Ramos (cell line): ENCODE measurements around the gene MAP7D2.

Experiments used
- in situ Hi-C: fragments of 300-500 bp; cut with MboI; formaldehyde crosslinking; loops from one replicate; pipeline ENCODE4 v1.14.3; 2022; ENCODE audit warnings: low sequenced_read_pairs; ENCODE audit not compliant: unreplicated experiment

The MAP7D2 gene

DNA sequence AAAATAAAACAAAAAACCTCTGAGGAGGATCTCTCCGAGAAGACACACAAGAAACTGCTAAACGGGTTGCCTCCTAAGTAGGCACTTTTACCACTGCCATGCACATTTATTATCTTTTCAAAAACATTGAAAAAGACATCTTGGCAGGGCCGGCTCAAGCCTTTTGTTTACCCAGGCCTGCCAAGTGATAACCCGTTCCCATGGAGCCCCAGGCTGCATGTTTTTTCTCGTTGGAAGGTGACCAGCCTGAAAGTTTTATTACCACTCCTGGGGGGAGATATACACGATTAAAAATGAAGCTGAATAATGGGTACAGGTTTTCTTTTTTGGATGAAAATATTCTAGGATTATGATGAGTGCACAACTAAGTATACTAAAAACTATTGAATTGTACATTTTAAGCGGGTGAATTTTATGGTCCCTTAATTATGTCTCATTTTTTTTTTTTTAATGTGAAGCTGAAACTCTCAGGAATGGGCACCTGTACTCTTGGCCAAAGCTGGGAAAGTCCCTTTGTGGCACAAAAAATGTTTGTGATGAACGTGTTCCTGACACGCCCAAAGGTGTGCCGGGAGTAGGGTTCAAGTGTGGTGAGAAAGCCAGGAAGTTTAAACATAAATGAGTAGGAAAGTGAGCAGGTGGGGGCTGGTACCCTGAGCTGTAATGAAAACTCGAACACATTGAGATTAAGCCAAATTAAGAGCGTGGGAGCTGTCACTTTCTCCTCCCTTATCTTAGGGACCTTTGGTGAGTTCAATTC lies 1.5 kb upstream of the MAP7D2 start:
- in situ Hi-C loops: no loop called here

DNA sequence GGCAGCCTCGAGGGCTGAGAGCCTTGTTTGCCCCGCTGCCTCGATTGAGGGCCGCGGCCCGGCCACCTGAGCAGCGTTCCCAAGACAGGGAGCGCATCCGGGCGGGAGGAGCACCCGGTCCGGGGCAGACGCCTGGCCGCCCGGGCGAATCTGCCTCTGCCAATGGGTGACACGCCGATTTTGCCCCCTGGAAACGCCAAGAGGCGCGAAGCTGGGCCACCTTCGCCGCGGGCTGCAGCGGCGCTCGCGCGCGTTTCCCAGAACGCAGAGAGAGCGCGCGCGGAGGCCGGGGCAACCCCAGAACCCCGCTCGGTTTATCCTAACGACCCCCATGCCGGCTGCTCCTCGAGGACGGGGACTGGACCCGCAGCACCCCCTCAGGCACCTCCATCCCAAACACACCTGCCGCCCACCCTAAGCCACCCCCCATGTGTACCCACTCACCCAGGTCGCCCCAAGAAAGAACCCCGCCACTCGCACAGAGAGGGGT lies 575 bp downstream of the MAP7D2 start:
- in situ Hi-C loops: no loop called here

DNA sequence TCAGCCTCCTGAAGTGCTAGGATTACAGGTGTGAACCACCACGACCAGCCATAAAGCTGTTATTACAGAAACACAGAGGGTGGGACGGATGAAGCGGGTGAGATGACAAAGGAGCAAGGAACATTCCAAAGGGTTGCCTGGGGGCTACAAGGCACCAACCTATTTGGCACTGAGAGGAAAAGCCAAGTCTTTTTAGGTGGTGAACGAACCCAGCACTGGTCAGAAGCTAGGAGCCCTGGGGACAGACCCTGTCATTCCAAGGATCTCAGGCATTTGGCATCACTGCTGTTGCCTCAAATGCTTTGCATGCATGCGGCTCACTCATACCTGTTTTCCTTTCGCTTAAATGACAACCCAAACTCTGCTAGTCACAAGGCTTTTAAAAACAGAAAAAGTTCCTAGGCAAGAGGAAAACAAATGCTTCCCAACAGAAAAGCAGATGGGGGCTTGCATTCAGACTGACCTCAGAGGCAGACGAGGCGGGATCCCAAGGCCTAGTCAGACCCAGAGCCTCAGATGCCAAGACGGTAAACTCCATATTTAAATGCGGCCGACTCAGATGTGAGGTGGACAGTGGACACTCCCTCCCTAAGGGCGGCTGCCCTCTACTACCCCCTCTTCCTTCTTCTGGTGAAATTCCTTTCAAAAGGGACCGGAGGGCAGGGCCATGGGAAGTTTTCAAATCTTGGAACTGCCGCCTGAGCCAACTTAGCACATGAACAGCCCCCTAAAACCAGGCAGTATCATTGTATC lies 4.5 kb downstream of the MAP7D2 start:
- in situ Hi-C loops: no loop called here

DNA sequence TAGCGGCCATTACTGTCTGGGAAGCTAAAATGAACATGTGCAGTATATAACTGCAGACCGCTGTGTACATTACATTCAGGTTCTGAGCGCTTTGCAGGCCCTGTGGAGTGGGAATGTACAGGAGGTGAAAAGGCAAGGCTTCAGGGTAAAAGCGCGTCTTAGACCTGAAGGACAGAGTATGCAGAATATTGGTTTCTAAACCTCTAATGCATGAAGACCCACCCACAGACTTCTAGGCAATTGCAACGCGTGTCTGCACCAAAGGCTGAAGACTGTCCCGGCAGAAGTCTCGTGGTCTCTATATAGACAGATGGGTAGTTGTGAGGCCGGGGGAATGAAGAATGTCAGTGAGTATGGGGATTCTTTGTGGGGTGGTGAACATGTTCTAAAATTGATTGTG lies 5.4 kb downstream of the MAP7D2 start:
- in situ Hi-C loops: no loop called here

DNA sequence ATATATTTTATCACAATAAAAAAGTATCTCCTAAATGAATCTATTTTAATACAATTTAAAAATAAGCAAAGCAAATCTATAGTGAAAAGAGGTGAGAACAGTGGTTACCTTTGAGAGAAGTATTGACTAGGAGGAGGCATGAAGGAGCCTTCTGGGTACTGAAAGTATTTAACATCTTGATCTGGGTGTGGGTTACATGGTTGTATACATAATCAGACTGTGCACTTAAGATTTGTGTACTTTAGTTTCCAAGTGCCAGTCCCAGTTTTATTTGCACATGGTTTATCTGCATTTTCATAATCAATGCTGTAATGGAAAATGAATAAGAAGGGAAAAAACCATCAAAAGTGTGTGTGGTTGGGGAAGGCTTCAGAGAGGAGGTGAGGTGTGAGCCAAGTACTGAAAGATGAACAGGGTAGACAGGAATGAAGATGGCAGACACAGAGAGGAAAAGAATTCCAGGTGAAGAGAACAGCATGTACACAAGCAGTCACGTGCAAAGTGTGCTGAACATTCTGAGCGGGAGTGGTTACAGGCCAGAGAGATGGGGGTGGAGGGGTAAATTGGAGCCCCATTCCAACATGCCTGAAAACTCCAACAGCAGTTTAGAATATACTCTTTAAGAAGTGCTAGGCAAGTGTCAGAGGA lies 14.6 kb downstream of the MAP7D2 start:
- in situ Hi-C loops: no loop called here

DNA sequence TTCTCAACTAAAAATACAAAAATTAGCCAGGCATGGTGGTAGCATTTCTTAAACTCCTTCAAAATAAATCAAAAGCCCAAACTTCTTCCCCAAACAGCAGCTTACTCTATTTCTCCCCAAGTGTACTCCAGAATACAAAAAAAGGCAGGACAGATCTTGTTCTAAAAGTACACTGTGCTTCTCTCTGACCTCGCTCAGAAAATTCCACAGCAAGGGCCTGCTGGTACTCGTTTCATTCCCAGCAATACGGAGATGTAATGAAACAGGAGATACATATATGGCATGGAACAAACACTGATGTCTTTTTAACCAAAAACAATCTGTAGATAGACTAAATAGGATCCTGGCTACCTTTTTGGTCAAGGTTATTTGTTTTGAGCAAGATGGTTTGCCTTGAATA lies 25.2 kb downstream of the MAP7D2 start:
- in situ Hi-C loops: no loop called here

DNA sequence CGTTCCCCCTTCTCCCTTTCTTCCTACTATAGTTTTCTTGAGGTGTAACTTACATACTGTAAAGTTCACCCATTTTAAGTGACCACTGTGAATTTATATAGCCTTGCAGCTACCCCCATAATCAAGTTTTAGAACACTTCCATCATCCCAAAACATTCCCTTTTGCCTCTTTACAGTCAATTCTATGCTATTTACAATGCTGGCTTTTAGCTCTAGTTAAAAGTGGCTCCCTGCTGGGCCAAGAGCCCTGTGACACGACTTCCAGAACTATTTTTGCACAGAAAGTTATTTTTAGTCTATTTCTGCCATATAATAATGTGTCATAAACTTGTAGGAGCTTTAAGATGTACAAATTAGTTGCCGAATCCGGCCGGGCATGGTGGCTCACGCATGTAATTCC lies 26.9 kb downstream of the MAP7D2 start:
- in situ Hi-C loops: no loop called here

DNA sequence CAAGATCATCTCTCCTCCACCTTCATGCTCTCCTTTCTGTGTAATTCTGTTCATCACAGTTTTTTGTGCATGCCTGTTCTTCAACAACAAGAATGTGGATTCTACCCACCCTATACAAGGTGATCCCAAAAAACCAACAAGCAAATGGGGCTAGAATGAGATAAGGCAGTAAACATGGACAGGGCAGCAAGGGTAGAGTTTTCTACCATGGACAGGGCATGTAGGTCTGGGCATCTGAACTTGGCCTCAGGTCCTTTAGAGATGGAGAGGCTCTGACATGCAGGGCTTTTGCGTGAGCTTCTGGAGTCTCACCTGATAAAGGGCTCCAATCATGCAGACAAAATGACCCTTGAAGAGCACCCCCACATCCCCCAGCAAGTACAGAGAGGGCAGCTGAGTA lies 36.4 kb downstream of the MAP7D2 start:
- in situ Hi-C loops: no loop called here

DNA sequence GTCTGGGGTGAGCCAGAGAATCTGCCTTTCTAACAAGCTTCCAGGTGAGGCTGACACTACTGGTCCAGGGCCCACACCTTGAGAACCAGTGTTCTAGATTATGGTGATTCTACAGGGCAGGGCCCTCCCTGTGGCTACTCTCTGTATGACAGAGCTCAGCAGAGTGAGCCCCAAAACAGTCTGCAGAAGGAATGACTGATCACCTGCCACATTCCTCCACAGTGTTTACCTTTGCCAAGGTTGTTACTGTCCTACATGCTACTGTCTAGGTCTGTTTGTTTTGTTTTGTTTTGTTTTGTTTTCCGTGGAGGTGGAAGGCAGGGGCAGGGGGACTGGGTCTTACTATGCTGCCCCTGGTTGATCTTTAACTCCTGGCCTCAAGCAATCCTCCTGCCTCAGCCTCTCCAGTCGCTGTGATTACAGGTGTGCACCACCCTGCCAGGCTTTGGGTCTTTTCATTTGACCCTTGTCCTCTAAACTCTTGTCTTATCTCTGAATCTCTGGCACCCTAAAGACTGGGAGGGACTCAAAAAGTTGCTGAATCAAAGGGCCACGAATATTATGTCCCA lies 45.1 kb downstream of the MAP7D2 start:
- in situ Hi-C loops: no loop called here

DNA sequence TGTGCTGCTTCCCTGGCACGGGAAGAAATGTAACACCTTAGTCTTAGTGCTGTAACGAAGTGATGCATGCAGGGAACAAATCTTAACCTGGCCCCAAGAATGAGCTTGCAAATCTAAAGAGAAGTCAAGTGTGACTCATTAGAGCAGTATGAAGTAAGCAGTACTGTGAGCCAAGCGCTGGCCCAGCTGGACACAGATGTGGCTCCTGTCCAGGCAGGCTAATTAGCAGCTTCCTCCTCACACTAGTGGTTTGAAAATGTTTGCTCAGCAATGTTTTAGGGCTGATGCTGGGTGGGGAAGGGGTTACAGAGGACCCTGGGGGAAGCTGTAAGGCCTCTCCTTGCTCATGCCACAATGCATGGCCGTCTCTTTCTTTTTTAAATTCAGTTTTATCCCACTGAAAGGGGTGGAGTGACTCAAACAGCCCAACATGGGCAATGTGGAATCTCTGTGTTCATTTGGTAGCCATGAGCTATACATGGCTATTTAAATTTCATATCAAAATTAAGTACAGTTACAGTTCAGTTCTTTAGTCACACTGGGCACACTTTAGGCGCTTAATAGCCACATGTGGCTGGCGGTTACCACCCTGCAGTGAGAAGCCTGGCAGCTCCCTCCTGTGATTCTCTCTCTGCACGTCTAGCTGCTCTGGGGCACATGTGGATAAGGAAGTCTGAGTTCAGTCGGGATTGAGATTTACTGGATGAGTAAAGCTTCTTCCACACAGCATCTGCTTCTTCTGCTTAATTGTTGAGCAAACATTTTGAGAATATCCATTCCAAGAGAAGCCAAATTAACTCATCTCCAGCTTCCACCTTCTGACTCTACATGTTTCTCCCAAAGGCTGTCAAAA lies 48.8 kb downstream of the MAP7D2 start:
- in situ Hi-C loops: loop anchor here (10.0 kb wide), 1 partner anchor 163 kb away; no protein-coding TSS in a partner anchor

DNA sequence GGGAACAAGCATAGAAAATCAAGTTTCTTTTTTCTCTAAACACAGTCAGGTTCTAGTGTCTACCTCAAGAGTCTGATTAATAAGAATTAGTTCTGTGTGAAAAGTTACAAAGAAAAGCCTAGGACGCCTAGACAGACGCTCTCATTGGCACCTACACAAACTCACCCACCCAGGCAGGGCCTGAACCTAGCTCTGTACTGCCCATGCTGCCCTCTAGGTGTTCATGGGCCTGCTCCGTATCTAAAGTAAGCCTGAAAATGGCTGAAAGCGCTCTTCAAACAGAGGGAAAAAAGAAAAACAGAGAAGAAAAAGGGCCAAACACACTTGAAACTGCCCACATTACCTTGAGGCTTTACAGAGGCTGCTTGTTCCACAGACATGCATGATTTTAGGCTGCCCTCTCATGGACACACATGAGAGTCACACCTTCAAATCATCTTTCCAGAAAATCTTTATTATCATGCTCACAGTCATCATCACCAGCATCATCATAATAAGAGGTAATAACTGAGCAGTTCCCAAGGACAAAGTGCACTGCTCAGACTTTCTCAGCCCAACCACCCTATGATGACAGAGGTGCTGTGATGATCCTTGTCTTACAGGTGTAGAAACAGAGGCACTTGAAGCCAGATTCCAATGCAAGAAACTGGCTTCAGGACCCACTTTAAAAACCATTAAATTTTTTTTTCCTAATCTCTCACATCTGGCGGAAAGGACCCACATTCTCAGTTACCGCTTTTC lies 49.6 kb downstream of the MAP7D2 start:
- in situ Hi-C loops: loop anchor here (10.0 kb wide), 1 partner anchor 162 kb away; no protein-coding TSS in a partner anchor

DNA sequence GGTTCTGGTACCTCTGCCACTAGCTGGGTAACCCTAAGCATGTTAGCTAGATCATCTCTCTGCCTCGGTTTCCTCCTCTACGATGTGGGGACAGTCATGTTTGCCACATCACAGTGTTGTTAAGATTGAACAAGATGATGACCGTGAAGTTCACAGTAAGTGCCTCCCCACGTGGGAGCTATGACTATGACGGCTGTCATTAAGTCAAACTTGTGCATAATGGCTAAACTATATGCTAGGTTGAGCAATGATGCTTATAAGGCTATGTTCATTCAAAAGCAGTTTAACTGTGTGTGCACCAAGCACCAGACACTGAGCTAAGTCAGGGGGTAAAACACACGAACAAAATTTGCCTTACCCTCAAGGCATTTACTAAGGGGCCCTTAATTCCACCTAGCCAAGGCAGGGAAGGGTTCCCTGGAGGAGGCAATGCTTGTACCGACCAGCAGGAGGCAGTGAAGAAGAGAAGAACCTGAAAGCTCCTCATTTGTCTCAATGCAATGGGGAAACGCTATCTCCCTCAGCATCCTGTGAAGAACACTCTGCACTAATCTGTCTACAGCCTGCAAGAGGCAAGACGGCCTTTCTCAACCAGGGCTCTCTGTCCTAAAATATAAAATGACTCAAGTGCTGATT lies 52.9 kb downstream of the MAP7D2 start:
- in situ Hi-C loops: loop anchor here (10.0 kb wide), 1 partner anchor 159 kb away; no protein-coding TSS in a partner anchor

DNA sequence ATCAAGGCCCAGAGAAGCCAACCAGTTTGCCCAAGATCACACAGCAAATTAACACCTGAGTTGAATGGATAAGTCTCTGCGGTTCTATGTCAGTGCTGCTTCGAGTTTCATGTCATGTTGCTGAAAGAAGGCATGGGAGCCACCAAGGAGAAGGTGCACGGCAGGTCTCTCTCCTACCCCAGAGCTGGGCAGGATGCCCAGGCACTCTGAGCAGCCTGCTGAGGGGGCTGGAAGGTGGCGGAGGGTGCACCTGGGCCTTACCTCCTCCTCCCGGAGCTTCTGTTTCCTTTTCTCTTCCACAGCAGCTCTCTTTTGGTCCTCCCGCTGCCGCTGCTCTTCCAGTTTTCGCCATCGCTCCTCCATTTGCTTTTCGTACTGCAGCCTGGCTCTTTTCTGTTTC lies 53.6 kb downstream of the MAP7D2 start:
- in situ Hi-C loops: loop anchor here (10.0 kb wide), 1 partner anchor 158 kb away; no protein-coding TSS in a partner anchor

DNA sequence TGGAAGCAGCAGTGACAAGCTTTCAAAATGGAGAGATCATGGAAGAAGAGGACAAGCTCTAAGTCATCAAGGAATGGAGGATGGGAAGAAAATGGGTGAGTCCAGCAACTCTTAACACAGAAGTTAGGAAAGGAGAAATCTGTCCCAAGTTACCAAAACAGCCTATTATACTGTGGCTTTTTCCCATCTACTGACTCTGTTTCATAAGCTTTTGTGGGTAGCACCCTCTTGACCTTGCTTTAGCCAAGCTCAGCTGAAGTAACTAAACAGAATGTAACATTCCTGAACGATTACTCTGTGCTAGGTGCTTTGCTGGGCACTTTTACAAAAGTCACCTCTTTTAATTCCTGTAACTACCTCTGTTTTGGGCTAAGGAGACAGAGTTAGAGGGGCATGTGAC lies 54.9 kb downstream of the MAP7D2 start:
- in situ Hi-C loops: loop anchor here (10.0 kb wide), 1 partner anchor 157 kb away; no protein-coding TSS in a partner anchor

DNA sequence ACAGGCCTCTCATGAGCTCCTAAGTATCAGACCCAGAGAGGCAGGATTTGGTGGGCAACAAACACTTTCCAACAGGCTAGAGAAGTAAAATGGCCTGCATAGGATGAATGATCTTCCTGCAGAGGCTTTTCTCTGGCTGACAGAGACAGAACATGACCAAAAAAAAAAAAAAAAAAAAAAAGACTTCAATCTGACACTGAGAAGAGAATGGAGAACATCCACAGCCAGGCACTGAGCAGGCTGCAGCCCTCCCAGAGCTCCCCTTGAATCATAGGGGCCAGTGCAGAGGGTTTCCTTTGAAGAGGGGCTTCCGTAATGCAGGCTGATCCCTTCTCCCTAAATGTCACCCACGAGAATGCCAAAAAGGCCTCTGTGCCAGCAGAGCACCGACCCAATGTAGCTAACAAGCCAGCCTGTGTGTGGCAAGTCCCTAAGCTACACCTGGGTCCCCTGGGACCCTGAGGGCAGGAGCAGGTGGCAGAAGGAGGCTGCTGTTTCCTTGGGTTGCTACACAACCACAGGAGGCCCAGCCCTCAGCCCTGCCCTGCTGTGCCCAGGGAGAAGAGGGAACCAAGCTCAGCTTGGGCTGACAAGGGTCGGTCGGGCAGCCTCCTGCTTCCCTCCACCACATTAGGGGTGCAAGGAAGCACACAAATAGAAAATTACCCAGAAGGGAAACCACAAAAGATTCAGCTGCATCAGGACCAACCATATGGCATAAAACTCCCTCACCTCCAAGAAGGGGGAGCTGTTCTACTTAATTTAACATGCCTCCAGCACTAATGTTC lies 55.6 kb downstream of the MAP7D2 start:
- in situ Hi-C loops: loop anchor here (10.0 kb wide), 1 partner anchor 156 kb away; no protein-coding TSS in a partner anchor

DNA sequence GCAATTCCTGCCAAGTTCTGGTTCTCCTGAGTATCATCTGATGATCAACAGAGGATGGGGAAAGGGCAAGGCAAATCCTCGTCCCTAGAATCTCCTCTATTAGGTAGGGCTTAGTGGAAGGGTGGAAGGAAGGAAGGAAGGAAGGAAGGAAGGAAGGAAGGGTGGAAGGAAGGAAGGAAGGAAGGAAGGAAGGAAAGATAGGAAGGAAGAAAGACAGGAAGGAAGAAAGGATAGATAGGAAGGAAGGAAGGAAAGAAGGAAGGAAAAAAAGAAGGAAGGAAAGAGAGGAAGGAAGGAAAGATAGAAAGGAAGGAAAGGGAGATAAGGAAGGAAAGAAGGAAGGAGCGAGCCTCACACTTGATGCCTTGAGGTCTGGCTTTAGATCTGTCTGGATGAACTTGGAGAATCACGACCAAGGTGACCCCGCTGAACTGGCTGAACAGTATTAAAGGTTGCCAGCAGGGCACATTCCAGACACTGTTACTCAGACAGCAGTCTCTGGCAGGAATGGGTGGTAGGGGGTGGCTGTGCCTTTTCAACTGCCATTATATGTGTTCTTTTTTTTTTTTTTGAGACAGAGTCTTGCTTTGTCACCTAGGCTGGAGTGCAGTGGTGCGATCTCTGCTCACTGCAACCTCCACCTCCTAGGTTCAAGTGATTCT lies 57.1 kb downstream of the MAP7D2 start:
- in situ Hi-C loops: loop anchor here (10.0 kb wide), 1 partner anchor 155 kb away; no protein-coding TSS in a partner anchor

DNA sequence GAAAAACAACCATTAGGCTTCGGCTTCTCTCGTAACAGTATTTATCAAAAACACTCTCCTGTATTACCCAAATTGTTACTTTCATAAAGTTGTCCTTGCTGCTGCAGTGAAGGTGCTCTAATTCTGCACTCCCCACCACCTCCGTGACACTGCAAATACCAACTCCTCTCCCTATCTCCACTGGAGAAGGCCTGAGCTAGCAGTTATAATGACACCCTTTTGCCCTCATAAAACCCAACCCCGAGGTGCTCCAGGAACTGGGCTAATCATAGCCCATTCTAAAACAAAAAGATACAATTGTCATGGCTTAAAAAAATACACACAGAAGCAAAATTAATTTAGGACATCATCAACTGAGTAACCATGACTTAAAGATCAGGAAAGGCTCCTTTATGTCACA lies 59.2 kb downstream of the MAP7D2 start:
- in situ Hi-C loops: no loop called here
